Retinal pigment epithelial cell (primary cell): Measurements from ENCODE around the gene CHMP1A.

Experiments used
- DNase-seq: peaks from one replicate; pipeline ENCODE4 v3.0.0-alpha.2; 2010; ENCODE audit warnings: low read depth
- H3K4me3 ChIP-seq: 2 replicates; pipeline ENCODE4 v1.5.1; 2011; ENCODE audit warnings: mild to moderate bottlenecking, low read length, control low read depth, moderate library complexity
- CTCF ChIP-seq: conservative IDR thresholded peaks from 2 replicates; pipeline ENCODE4 v1.5.1; 2011; ENCODE audit warnings: low read depth, low read length, control low read depth, inconsistent platforms

CHMP1A gene

GRCh38 chr16:89595330-89596060 lies 62.0 kb downstream of the CHMP1A start:
- DNase-seq, result no peak
- TF ChIP-seq CTCF, result no peak

More at GRCh38 chr16:89595330-89596060, 62.0 kb downstream of the CHMP1A start:
- H3K4me3 ChIP-seq, result no peak overlapping the region
